GM12891 (cell line): ENCODE measurements around the gene CCSER1.

Experiments used
- POLR2A ChIP-seq: IDR thresholded peaks from 2 replicates; pipeline ENCODE4 v1.6.1; 2011; ENCODE audit warnings: low read depth, low read length, control low read depth
- TAF1 ChIP-seq: IDR thresholded peaks from 2 replicates; pipeline ENCODE4 v1.6.1; 2011; ENCODE audit warnings: low read depth, low read length, control low read depth

- TF ChIP-seq TAF1 (no peak), POLR2A (no peak)
Observed at GRCh38 chr4:91369116-91369515, 1241.9 kb downstream of the CCSER1 start.
